SK-N-SH (cell line): Measurements from ENCODE around the gene CHKB. TPM values are rescaled to one million over a fixed set of nuclear protein-coding genes. Genes with fewer than 3 reads are reported as not detected.

Experiments
- CTCF ChIA-PET: fragments of 300-600, 350-600 bp; formaldehyde crosslinking; extraction: SDS; loops from one replicate; lab custom pipeline; 2021; lab: Yijun Ruan, JAX
- POLR2A ChIA-PET: fragments of 350-600 bp; sonication (Branson Sonifier 250); formaldehyde crosslinking; extraction: SDS; loops from one replicate; lab custom pipeline; 2020; ENCODE audit warnings: antibody characterized with exemption, inconsistent platforms; lab: Yijun Ruan, JAX
- DNase-seq: peaks from one replicate; pipeline ENCODE4 v3.0.0; 2012
- H2AFZ ChIP-seq: fragments of 200-600 bp; sonication (generic); 2 replicates; pipeline ENCODE4 v1.8.1; 2016; ENCODE audit warnings: antibody characterized with exemption, mild to moderate bottlenecking, low read depth
- H3F3A ChIP-seq: fragments of 200-600 bp; sonication (generic); replicated peaks from 2 replicates; pipeline ENCODE3; 2016; ENCODE audit warnings: antibody characterized with exemption, mild to moderate bottlenecking; ENCODE audit not compliant: insufficient read depth
- H3K27ac ChIP-seq, 2 experiments: fragments of 200-500 bp in 1 of 2; fragments of 200-600 bp in 1 of 2; sonication (Bioruptor generic) in 1 of 2; sonication (generic), shearing (Covaris generic) in 1 of 2; 2 replicates each; pipeline versions ENCODE4 v1.5.1 to v1.6.1; 2014 to 2016; ENCODE audit warnings: low read depth in 2 of 2, inconsistent platforms in 1 of 2, low read length in 1 of 2, mild to moderate bottlenecking in 1 of 2, mixed read lengths in 1 of 2
- H3K27me3 ChIP-seq: fragments of 200-600 bp; sonication (generic), shearing (Covaris generic); 2 replicates; pipeline ENCODE4 v1.6.1; 2016; ENCODE audit warnings: mixed run types; ENCODE audit not compliant: insufficient read depth
- H3K36me3 ChIP-seq, 2 experiments: fragments of 200-500 bp in 1 of 2; fragments of 200-600 bp in 1 of 2; sonication (Bioruptor generic) in 1 of 2; sonication (generic) in 1 of 2; replicated peaks in 1 of 2; 2 replicates each; pipeline versions ENCODE3 to v1.5.1; 2014 to 2016; ENCODE audit warnings: low read length in 1 of 2, mild to moderate bottlenecking in 1 of 2; ENCODE audit not compliant: insufficient read depth in 2 of 2, control insufficient read depth in 1 of 2
- H3K4me1 ChIP-seq, 2 experiments: fragments of 200-500 bp in 1 of 2; fragments of 200-600 bp in 1 of 2; sonication (Bioruptor generic) in 1 of 2; sonication (generic), shearing (Covaris generic) in 1 of 2; 2 replicates each; pipeline versions ENCODE4 v1.5.1 to v1.6.1; 2014 to 2016; ENCODE audit warnings: low read depth in 1 of 2, low read length in 1 of 2, mixed run types in 1 of 2; ENCODE audit not compliant: insufficient read depth in 2 of 2, control insufficient read depth in 1 of 2
- H3K4me2 ChIP-seq: fragments of 200-600 bp; sonication (generic), shearing (Covaris generic); 2 replicates; pipeline ENCODE4 v1.6.1; 2017; ENCODE audit warnings: mixed run types
- H3K4me3 ChIP-seq, 2 experiments: fragments of 200-500 bp in 1 of 2; fragments of 200-600 bp in 1 of 2; sonication (Bioruptor generic) in 1 of 2; sonication (generic), shearing (Covaris generic) in 1 of 2; 2 replicates each; pipeline versions ENCODE4 v1.5.1 to v1.8.1; 2014 to 2016; ENCODE audit warnings: low read depth in 2 of 2, inconsistent platforms in 1 of 2, low read length in 1 of 2, mild to moderate bottlenecking in 1 of 2, mixed read lengths in 1 of 2, moderate library complexity in 1 of 2
- H3K79me2 ChIP-seq: fragments of 200-600 bp; sonication (generic); 2 replicates; pipeline ENCODE4 v1.8.1; 2017; ENCODE audit warnings: mild to moderate bottlenecking; ENCODE audit not compliant: insufficient read depth
- H3K9ac ChIP-seq: fragments of 200-600 bp; sonication (generic); 2 replicates; pipeline ENCODE4 v1.6.1; 2017; ENCODE audit warnings: mixed run types
- H3K9me2 ChIP-seq: fragments of 200-600 bp; sonication (generic); 2 replicates; pipeline ENCODE4 v1.6.1; 2017; ENCODE audit warnings: mixed run types
- H3K9me3 ChIP-seq: fragments of 200-600 bp; sonication (generic); 2 replicates; pipeline ENCODE4 v1.6.1; 2017; ENCODE audit warnings: mixed run types, mild to moderate bottlenecking, moderate library complexity
- H4K20me1 ChIP-seq: fragments of 200-600 bp; sonication (generic); 2 replicates; pipeline ENCODE4 v1.6.1; 2017; ENCODE audit warnings: mild to moderate bottlenecking, mixed run types; ENCODE audit not compliant: insufficient read depth
- CTCF ChIP-seq: fragments of 200-600 bp; sonication (generic); IDR thresholded peaks from 2 replicates; pipeline ENCODE4 v1.6.1; 2017; ENCODE audit warnings: antibody characterized with exemption, mild to moderate bottlenecking, moderate library complexity
- GATA2 ChIP-seq: sonication (generic); formaldehyde crosslinking; IDR thresholded peaks from 2 replicates; pipeline ENCODE4 v1.5.0; 2020; ENCODE audit warnings: mild to moderate bottlenecking, missing genetic modification reagents
- JUND ChIP-seq: IDR thresholded peaks from 2 replicates; pipeline ENCODE4 v1.4.0; 2012
- POLR2AphosphoS5 ChIP-seq: IDR thresholded peaks from 2 replicates; pipeline ENCODE4 v1.6.1; 2012; ENCODE audit warnings: low read depth, low read length
- REST ChIP-seq: IDR thresholded peaks from 2 replicates; pipeline ENCODE4 v1.6.1; 2012; ENCODE audit warnings: mild to moderate bottlenecking, low read depth, low read length, moderate library complexity
- RFX5 ChIP-seq: IDR thresholded peaks from 2 replicates; pipeline ENCODE4 v1.6.1; 2012; ENCODE audit warnings: mild to moderate bottlenecking, improper control_type of control experiment, low read length
- TAF1 ChIP-seq: IDR thresholded peaks from 2 replicates; pipeline ENCODE4 v1.6.1; 2012; ENCODE audit warnings: low read depth, mild to moderate bottlenecking, low read length, moderate library complexity, borderline replicate concordance
- TEAD4 ChIP-seq: IDR thresholded peaks from 2 replicates; pipeline ENCODE4 v1.4.0; 2012; ENCODE audit warnings: mild to moderate bottlenecking, borderline replicate concordance; ENCODE audit not compliant: insufficient read depth
- USF1 ChIP-seq: IDR thresholded peaks from 2 replicates; pipeline ENCODE4 v1.4.0; 2012; ENCODE audit warnings: low read depth, borderline replicate concordance
- YY1 ChIP-seq: IDR thresholded peaks from 2 replicates; pipeline ENCODE4 v1.4.0; 2012; ENCODE audit warnings: low read depth, mild to moderate bottlenecking
- WGBS: methylation state at CpG from one replicate; pipeline ENCODE4 v1.1.6; 2017; ENCODE audit warnings: low lambda C conversion rate; 5-methylcytosine and 5-hydroxymethylcytosine counted together
- polyA plus RNA-seq, 3 experiments: library from polyadenylated mRNA; depleted of rRNA; stranded (reverse); fragments of >200 nt; gene quantifications; 2 replicates each; pipeline ENCODE4 v1.2.3, GENCODE V29; 2012

The CHKB gene
- polyA plus RNA-seq, 1 of the 3 experiments (the other 2 are of a cell fraction), result 39.6 TPM

- Histone ChIP-seq H3K9me3 (no peaks in the 10 kb centered on the region), H3K4me2 (no peak overlapping the region), H3K27ac (no peak overlapping the region), H3K9me2 (no peaks in the 10 kb centered on the region), H3K4me3 (no peak overlapping the region), H3F3A (peaks cover 3% of the 10 kb centered on the region), H4K20me1 (no peaks in the 10 kb centered on the region), H3K9ac (no peak overlapping the region), H3K27me3 (no peaks in the 10 kb centered on the region), H3K4me1 (peaks cover 0 to 9% of the 10 kb centered on the region in 2 experiments; a peak in 1 of 4 replicates), H2AFZ (no peak overlapping the region), H3K79me2 (no peaks in the 10 kb centered on the region), H3K36me3 (no peaks in the 10 kb centered on the region)
- peak; percentile 44 for DNase-seq
- ChIA-PET CTCF (interaction anchor here (1.5 to 4.9 kb wide), 4 partner anchors 10 to 74 kb away, joined by 5 to 31 read pairs (median 8); partner anchors contain the start of genes SCO2 and SYCE3), POLR2A (interaction anchor here (1.6 to 2.3 kb wide), 2 partner anchors 16 to 21 kb away, joined by 5 to 7 read pairs; partner anchors contain the start of genes SCO2 and SYCE3)
- 93% methylated on average over 28 of the region's 78 CpGs for WGBS
- no peak for TF ChIP-seq REST
- no peak for TF ChIP-seq TEAD4
- no peak for TF ChIP-seq USF1
- no peak for TF ChIP-seq YY1
- TF ChIP-seq POLR2AphosphoS5, result no peak
These were observed 36.1 kb downstream of the CHKB start for GRCh38 chr22:50546326-50547262.

GRCh38 chr22:50545522-50546325 lies 36.9 kb downstream of the CHKB start, which contains the start of gene KLHDC7B:
Gene KLHDC7B, plus strand, starts transcription at chr22:50545899. Its CDS starts 345 bp downstream, at chr22:50546244.
- ChIA-PET POLR2A (interaction anchor here (1.6 to 2.3 kb wide), 2 partner anchors 17 to 21 kb away, joined by 5 to 7 read pairs; partner anchors contain the start of genes SCO2 and SYCE3), CTCF (interaction anchor here (1.0 to 4.9 kb wide), 5 partner anchors 11 to 75 kb away, joined by 4 to 31 read pairs (median 6); partner anchors contain the start of genes SCO2 and SYCE3)
- no peaks in the 10 kb centered on the region for H3K9me2 ChIP-seq
- H3K4me2 ChIP-seq, result no peak within 1 kb of the TSS
- DNase-seq, result peak; percentile 82
- no peak within 1 kb of the TSS for H3K27ac ChIP-seq
- WGBS, result 29% methylated on average over 4 of the region's 10 CpGs
- H3K9ac ChIP-seq, result no peak within 1 kb of the TSS
- H3K36me3 ChIP-seq, result no peaks in the 10 kb centered on the region
- no peak within 1 kb of the TSS for H2AFZ ChIP-seq
- TF ChIP-seq RFX5 (no peak), GATA2 (CRISPR knock-in tag) (peak; percentile 94), TAF1 (no peak), JUND (no peak), CTCF (0 out of 2 replicates have a peak, but pooled peaks have one; percentile 20)
- no peaks in the 10 kb centered on the region for H3K79me2 ChIP-seq
- no peaks in the 10 kb centered on the region for H3K9me3 ChIP-seq
- H3K4me3 ChIP-seq, result no peak within 1 kb of the TSS
- H3F3A ChIP-seq, result peaks cover 3% of the 10 kb centered on the region
- H3K27me3 ChIP-seq, result no peaks in the 10 kb centered on the region
- no peaks in the 10 kb centered on the region for H4K20me1 ChIP-seq
- H3K4me1 ChIP-seq, result peaks cover 0 to 9% of the 10 kb centered on the region in 2 experiments; a peak in 1 of 4 replicates
